GM23248 (cell line): Measurements from ENCODE around the gene GREB1.

Source experiments
- EZH2 ChIP-seq: fragments of 200-600 bp; sonication (generic); IDR thresholded peaks from 2 replicates; pipeline ENCODE4 v1.6.1; 2018; ENCODE audit warnings: antibody characterized with exemption, mild to moderate bottlenecking; ENCODE audit not compliant: insufficient read depth, poor library complexity, severe bottlenecking
- EZH2phosphoT487 ChIP-seq: fragments of 200-600 bp; sonication (generic); IDR thresholded peaks from 2 replicates; pipeline ENCODE4 v1.6.1; 2018; ENCODE audit warnings: antibody characterized with exemption, moderate library complexity, mild to moderate bottlenecking, low read depth; ENCODE audit not compliant: insufficient read depth

DNA sequence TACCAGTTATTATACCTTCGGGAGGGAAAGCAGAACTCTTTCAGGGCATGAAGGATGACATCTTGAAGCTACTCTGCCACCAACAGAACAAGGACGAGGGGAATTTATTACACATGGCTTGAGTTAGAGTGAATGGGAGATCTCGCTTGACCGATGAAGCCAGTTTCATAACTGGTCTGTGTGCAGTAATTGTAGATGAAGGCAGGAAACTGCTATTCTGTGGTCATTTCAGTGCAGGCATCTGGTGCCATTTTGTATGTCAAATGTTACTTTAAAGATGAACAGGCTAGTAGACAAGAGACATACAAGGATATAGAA lies 20.5 kb downstream of the GREB1 start:
- TF ChIP-seq EZH2phosphoT487 = no peak
- TF ChIP-seq EZH2 = no peak
